Sigmoid colon (tissue), 3 donors: Measurements from ENCODE around the gene MPPED1.

Experiments
- CTCF ChIP-seq, 4 experiments: fragments of 450-650 bp in 3 of 4; fragments of 200-600 bp in 1 of 4; IDR thresholded peaks; one replicate each; pipeline ENCODE4 v1.5.1; 2016 to 2019; ENCODE audit warnings: antibody characterized with exemption in 4 of 4, mild to moderate bottlenecking in 3 of 4, moderate library complexity in 2 of 4
- POLR2A ChIP-seq, 2 donors: fragments of 450-650 bp; IDR thresholded peaks; one replicate each; pipeline ENCODE4 v1.6.1; 2016; ENCODE audit warnings: antibody characterized with exemption in 2 of 2, mild to moderate bottlenecking in 2 of 2, moderate library complexity in 2 of 2

DNA sequence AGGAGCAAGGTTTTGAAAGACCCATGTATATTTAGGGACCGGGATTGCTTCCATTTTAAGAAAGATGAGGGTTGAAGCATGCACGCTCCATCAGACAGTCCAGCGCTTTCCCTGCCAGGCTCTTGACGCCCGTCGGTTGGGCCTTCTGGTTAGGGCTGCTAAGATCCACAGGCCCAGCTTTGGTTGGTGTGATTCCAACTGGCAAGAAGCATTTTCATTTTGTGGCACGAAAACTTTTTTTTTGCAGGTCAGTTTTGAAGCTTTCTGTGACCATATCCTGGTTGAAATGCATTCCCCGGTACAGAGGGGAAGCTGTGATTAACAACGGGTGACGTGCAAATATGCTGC, 34.3 kb upstream of the MPPED1 start:
- TF ChIP-seq CTCF (IDR thresholded peaks at IDR 0.05), result no peak
- no peak for TF ChIP-seq POLR2A (IDR thresholded peaks at IDR 0.05)
